NCI-H1930 (cell line): ENCODE measurements around the gene NDUFS6.

Experiments
- DNase-seq, 2 experiments: peaks; one replicate each; lab custom pipeline; 2025; lab: John Stamatoyannopoulos, UW

The NDUFS6 gene

DNA sequence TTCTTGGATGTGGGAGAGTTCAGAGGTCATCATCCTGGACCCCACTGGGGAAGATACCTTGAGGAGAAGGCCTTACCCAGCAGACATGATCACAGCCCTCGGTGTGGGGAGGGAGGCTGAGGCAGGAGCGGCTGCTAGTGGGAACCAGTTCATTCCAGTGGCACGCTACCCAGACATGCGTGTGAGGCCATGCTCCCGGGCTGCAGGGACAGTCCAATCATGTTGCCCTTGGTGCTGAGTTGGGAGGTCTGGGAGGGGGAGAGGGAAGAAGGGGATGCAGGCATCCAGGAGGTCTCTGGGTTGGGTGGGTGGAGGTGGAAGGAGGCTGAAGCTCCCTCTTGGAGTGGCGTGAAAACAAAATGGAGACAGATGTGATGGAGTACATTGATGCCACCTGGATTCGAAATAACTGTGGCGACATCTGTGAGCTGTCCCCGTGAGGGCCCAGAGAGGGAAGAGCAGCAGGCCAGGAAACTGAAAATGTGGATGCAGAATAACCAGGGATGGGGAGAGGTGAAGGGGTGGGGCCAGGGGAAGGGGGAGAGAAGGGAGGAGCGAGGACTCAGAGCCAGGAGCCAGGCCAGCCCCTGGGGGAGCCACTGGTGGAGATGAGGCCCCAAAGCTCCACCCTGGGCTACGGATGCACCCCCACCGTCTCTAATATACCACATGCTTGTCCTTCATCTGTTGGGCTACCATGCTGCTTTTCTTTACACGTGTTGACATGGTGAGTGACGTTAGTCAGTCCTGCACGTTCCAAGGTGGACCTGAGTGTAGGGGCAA, 16.2 kb downstream of the NDUFS6 start:
- no peak for DNase-seq

DNA sequence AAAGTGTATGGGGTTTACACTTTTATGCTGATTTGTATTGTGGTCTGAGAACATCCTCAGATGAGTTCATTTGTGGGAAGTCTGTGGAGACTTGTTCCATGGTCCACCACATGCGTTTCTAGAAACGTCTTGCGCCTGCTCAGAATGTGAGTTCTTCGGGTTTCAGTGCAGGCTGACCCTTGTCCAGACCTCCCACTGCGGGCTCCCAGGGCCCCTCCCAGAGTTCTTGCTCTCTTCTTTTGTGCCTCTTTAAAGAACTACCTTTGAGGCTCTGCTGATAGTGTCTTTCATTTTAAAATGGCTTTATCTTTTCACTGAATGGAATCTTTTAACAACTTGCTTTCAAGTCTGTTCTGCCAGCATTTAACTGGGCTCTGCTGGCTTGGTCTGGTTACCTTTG, 17.6 kb downstream of the NDUFS6 start:
- DNase-seq, result no peak

DNA sequence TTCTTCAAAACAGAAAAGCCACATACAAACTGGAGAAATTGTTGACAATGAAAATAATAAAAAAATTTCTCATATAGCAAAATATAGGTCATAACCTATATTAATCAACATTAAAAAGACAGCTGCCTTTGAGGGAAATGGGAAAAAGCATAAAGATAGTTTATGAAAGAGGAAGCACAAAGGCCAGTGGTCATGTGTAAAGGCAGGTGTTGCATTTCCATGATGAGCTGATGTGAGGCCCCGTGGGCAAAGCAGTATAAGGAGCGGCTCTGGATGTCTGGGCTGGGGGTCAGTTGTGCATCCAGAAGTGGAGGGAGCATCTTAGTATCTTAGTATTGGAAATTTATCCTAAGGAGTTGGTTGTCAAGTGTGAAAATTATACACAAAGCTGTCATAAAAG, 18.3 kb downstream of the NDUFS6 start:
- no peak for DNase-seq

DNA sequence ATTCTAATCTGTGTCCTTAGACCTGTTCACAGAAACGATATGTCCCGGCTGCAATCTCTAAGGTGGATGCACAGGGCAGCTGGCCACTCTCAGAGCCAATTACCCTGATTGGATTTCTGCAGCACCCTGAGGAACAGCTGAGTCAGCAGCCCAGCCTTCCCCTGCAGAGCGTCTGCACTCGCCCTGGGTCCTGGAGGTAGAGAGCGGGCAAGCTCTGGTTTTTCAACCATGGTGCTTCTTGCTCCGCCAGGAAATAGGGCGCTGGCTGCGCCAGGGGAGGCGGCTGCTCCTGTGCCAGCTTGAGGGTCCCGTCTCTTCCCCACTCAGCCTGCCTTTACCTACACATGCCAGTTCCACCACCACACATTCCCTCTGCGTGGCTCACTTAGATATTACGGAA, 19.2 kb downstream of the NDUFS6 start:
- no peak for DNase-seq

DNA sequence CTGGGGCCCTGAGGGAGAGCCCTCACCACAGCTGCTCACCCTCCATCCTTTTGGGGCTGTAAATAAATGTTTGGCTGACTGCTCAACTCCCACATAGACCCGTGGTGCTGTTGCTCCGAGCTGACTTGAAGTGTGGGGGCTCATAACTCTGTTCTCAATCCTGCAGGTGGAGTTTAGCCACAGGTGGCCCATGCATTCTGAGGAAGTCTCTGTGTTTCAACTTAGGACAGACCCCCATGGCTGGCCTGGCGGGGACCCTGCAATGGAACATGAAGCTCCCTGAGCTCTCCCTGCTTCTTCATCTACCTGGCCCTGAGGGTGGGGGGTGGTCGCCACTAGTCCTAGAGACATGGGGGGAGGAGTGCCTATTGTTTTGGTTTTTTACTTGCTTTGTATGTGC, 19.7 kb downstream of the NDUFS6 start:
- no peak for DNase-seq

DNA sequence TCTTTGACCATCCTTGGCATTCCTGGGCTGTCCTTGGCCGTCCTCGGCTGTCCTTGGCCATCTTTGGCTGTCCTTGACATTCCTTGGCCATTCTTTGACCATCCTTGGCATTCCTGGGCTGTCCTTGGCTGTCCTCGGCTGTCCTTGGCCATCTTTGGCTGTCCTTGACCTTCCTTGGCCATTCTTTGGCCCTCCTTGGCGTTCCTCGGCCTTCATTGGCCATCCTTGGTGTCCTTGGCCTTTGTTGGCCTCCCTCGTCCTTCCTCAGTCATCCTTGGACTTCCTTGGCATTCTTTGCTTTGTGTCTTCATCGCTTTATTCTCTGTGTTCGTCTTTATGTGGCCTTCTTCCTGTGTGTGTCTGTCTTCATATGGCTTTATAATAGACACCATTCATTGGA, 20.7 kb downstream of the NDUFS6 start:
- no peak for DNase-seq

DNA sequence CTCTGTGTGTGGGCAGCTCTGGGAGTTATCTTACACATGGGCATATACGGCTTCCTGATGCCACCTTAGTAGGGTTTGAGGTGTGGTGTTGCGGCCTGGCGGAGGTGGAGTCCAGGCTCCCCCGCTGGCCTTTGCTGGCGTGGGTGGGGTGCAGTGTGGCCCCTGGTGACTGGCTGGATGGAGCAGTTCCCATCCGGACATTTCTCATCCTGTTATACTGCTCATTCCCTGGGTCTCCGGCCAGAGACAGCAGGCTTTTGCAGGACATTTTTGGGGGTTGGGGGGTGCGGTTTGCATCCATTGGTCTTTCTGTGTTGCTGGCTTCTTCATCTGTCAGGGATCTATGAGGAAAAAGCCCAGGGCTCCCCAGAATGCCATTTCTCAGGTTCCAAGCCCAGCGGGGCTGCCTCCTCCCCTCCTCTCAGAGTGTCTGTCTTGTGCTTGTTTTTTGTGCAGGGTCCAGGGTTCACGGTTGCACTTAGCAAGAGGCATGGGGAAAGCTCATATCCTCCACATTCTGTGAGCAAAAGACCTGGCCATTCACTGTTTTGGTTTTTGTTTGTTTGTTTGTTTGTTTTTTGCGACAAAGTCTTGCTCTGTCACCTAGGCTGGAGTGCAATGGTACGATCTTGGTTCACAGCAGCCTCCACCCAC, 22.3 kb downstream of the NDUFS6 start:
- DNase-seq, result no peak

DNA sequence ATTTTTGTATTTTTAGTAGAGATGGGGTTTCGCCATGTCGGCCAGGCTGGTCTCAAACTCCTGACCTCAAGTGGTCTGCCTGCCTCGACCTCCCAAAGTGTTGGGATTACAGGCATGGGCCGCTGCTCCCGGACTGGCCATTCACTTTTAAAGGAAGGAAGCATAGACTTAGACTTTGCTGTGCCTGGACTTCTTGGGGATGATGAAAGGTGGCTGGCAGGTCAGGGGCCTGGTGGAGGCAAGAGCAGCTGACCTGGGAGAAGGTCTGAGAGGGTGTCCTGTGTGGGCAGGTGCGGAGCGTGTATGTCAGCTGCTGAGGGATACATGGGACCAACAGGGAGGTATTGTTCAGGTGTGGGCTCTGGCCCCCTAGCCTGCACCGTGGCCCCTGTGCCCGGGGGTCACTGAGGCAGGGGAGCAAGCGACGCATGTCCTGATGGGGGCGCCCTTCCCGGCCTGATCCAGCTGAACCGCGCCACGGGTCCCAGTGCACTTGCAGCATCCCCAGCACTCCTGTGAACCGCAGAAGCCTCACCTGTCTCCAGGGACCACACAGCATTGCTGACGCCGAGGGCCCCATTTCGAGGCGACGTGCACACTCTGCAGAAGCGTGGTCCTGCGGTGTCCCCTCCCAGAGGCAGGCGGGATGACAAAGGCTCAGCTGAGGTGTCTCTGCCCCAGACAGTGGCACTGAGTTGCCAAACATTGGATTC, 23.1 kb downstream of the NDUFS6 start:
- no peak for DNase-seq

DNA sequence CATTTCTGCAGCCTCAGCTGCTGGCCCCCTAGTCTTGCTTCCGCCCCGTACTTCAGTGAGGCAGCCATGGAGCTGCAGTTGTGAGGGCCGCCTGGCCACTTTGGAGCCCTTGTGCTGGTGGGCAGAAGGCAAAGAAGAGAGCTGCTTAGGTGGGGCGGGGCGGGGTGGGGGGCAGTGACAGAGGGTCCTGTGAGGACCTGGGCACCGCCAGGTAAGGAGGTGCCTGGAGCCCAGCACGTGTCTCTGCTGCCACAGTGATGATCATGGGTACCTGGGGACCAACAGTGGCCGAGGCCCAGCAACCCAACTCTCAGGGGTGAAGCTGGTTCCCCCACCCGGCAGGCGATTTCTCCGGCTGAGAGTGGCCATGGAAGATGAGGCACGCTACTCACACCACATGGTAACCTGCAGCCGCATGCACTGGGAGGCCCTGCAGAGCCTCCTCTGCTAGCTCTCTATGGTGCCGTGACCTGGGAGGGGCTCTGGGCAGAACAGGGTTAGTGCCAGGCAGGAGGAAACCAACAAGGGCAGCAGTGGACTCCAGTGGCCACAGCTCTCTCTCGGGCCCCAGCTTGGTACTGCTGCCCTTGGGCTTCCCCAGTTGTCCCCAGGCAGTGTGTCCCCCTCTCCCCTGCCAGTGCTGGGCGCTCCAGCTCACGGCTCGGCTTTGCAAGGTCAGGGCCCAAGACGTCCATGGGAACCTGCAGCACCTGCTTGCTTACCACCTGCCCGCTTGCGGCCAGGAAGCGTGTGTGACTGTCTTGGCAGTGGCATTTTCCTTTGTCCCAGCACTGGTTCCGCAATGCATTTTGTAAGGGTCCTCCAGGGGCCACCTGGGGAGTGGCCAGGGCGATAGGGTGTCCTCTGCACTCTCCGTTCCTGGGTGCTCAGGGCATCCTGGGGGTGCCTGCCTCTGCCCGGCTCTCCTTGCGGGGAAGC, 24.0 kb downstream of the NDUFS6 start:
- DNase-seq, result no peak

DNA sequence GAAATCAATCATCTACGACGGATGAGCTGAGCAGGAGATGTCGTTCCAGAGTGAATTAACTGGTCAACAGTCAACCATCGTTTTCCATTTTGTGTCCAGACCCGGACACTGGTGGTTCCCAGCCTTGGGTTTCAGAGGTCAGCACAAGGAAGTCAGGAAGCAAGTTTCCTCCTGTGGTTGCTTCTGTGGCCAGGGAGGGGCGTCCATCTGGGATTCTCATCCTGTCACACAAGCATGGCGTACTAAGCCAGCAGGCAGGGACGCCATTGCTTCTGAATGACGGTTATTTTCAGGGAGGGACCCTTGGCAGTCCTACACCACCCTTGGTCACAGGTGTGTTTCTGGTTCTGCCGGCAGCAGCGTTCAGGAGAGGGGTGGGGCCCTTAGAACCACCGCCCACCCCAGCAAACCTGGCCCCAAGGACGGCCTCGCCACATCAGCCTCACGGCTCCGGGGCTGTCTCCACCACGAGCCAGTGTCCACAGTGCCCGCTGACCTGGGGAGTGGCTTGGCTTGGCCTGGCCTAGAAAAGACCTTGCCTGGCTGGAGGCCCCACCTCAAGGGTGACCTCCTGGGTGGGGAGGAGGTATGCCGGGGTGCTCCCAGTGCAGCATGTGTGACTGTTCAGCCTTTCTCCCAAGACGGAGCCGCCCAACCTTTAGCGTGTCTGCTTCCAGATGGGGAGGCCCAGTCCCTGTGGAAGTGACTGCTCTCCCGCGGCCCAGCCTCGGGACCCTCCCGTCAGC, 25.2 kb downstream of the NDUFS6 start:
- DNase-seq, result no peak

DNA sequence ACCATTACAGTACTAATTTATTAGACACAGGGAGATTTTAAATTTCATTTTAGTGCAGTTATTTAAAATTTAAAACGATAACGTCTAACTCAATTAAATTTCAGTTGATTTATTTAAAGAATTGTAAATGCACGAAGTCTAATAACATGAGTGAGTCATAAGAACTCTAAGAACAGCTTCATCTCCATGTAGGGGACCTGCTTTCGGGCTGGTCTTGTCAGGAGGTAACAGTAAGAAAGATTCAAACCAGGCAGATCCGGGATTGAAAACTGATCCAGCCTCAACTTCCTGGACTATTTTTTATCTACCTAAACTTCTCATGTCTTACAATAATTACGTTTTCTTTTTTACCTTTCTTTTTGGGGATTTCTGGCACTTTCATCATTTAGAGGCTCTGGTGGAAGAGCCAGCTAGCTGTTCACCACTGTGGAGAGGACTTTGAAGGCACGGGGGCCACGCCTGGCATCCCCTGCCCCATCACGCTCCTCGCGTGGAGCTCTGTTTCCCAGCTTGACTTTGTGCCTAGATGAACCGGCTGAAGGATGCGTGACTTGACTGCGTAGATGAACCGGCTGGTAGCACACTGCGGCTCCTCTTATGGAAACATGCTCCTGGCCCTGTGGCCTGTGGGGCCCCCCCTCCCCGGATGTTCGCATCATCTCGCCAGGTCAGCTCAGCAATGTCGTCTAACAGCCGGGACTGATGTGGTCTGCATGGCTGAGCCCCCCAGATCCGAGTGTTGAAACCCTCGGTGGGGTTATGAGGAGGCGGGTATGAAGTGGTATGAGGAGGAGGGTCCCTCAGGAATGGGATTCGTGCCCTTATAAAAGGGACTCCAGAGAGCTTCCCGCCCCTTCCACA, 26.0 kb downstream of the NDUFS6 start:
- no peak for DNase-seq

DNA sequence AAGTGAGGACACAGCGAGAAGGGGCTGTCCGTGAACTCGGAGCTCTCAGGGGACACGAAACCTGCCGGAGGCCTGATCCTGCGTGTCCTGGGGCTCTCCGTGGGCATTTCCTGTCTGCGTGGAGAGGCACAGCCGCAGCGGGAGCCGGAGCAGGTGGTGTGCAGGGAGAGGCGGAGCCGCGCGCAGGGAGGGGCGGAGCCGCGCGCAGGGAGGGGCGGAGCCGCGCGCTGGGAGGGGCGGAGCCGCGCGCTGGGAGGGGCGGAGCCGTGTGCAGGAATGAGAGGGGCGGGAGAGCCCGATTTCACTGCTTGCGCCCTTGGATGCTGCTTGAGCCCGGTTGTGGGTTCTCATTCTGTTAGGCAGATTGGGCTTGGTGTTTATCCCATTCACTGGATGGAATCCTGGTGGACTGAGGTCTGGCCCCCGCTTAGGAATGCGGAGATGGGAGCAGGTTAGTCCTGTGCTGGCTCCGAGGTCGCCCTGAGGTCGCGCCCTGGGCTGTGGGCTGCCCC, 26.7 kb downstream of the NDUFS6 start:
- no peak for DNase-seq

DNA sequence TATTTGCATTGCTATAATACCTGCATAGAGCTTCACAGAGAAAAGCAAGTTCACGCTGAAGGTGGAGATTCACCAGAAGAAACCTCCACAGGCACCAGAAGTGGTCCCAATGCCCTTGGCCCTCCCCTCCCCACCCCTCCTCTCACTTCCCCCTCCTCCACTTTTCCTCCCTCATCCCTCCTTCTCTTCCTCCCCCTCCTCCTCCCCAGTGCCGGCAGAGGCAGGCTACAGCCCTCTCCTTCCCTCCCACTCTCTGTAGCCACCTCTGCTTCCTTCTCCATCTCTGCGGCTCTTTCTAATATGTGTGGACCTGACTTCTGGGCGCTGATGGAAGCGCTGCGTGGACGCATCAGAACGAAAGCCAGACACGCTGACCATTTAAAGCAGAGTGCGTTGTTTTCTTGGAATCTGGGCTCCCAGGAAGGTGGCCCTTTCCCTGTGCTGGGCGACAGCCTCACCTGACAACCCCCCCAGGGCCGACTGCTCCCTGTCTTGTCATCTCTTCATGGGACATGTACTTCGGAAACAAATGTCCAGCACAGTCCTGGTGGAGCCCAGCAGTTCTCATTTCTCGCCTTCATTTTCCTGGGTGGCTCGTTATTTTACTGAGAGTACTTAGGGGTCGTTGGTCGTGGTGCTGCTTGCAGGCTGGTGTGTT, 29.5 kb downstream of the NDUFS6 start:
- no peak for DNase-seq

DNA sequence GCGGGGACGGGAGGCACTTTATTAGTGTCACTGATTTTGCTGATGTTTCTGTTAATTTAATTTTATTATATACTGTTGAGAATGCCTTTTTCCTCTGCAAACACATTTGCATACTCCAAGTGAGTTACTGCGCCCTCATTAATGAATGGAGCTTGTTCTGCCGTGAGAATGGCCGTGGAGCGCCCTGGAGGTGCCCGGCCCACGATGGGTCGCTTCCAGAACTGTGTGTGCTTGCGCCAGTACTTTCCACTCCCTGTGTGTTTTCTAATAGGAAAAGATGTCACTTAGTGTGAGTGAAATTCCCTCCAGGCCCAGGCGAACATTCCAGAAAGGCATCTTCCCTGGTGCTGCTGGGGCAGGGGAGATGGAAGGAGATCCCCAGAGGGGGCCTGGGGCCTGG, 30.1 kb downstream of the NDUFS6 start:
- no peak for DNase-seq

DNA sequence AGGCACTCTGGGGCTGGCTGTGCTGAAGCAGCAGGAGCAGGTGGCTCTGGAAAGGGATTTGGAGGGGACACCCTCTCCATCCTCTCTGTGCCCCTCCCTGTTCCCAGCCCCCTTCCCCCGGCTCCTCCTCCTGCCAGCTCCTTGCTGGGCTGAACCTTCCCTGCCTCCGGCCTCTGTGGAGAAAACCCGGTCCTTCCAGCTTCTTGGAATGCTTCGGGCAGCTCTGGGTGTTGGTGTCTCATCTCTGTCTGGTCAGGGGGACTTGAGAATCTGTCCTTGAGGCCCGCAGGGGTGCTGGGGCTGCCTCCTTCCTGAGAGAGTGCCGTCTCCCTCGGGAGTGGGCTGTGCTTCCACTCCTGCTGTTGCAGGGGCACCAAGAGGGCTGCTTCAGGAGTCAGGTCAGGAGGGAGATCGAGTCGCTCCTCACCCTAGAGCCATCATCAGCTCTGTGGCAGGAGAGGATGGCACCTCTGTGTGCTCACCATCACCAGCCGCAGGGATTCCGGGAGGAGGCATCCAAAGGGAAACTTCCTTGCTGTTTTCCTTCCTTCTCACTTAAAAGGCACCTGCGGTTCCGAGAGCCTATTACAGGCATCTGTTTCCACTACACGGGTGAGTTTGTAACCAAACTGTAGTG, 30.6 kb downstream of the NDUFS6 start:
- DNase-seq, result no peak

DNA sequence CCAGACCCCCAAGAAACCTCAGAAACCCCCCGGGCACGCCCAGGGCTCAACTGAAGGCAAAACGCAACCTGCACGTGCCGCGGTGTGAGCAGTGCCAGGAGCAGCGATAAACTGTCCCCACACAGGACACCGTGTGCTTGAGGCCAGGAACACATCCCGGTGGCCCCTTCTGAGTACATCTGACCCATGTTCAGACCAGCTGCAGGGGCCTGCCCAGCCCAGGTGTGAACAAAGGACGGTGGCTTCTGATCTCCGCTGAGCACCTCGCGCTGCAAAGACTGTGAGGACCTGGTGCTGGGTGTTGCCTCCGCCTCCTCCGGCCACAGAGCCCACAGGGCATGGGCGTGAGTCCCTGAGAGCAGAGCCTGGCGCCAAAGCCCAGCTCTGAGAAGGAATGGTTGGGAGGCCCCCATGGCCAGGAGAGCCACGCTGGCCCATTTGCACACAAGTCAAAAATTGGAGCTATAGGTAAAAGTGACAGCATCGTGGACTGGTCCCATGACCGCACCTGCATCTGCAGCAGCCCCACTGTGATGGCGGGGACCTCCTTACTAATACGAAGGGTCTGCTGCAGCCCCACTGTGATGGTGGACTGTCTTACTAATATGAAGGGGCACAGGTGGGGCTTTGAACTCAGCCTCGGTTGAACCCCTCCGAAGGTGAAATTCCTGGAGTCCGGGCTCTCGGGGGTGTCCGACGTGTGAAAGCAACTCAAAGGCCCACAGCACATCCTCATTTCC, 31.5 kb downstream of the NDUFS6 start:
- no peak for DNase-seq

DNA sequence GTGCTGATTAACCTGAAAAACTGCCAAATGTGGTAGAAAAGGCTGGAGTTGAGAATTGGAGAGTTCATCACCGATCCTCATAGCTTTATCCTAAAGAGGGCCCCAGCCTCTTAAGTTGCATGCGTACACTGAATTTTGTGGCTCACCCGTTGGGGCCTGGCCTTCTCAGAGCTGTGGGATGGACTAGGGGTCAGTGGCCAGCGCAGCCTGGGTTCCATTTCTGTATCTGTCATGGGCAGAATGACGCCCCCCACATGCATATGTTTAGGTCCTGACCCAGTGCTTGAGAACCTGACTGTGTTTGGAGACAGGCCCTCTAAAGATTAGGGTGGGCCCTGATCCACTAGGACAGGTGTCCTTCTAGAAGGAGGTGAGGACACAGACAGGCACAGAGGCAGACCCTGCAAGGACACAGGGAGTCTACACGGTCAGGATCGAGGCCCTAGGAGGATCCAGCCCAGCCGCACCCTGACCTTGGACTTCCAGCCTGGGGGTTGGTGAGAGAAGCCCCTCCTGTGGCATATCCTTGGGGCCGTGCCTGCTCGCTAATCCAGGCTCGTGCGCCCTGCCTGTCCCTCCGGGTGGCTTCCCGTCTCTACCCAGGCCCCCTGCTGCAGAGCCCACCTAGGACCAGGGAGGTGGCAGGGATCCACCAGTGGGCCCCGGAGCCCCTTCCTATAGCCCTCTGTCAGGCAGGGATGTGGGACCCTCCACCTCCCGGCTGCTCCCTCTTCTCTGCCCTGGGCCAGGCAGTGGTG, 32.2 kb downstream of the NDUFS6 start:
- no peak for DNase-seq
